RPMI8226 (cell line): ENCODE results near the gene NEU2.
"Not testable (repeated sequence)": the region's sequence is repeated elsewhere in the genome, so short reads cannot be mapped to it uniquely, and the experiment has no call there.

Source experiments
- DNase-seq: peaks from one replicate; pipeline ENCODE4 v3.0.0-alpha.2; 2015

Gene NEU2

DNA sequence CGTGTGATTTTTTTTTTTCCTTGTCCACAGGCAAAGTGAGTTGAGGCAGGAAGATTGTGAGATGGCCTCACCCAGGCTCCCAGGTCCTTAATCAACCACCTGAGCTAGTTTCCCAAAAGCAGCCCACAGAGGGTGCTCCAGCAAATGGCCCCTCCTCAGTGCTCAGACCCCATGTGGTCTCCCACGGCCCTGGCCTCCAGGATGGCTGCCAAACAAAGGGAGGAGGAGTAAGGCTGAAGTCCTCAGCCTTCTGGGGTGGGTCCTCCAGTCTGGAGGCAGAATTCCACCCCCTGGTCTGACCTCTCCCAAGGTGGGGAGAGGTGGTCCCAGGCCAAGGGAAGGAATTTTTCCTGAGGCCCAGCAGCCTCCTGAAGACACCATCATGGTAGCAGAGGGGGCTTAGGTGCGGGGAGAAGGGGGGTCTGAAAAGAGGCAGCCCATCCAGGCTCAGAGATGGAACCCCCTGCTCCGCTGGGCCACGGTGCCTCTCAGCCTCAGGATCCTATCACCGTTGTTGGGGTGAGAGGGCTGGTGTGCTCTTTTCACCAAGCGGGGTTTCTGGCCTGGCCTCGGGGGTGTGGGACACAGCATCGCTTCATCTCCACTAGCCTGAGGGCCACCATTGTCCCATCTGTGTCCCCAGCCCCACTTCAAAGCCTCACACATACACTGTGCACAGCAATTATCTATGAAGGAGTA lies 21.8 kb upstream of the NEU2 start:
- DNase-seq: no peak

DNA sequence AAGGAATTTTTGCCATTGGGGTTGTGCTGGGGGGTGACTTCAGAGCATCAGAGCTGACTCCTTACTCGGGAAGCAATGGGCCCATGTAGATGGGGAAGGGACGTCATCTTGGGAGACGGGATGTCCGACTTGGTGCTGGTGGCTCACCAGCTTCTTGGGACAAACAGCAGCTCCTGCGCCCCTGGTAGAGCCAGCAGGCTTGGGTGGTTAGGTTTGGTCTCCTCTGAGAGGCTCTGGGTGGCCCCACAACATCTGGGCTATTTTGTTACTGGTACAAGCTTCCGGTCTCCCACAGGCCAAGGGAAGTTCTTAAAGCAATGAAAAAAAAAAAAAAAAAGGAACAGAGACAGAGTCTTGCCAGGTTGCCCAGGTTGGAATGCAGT lies 21.2 kb upstream of the NEU2 start:
- no peak for DNase-seq

DNA sequence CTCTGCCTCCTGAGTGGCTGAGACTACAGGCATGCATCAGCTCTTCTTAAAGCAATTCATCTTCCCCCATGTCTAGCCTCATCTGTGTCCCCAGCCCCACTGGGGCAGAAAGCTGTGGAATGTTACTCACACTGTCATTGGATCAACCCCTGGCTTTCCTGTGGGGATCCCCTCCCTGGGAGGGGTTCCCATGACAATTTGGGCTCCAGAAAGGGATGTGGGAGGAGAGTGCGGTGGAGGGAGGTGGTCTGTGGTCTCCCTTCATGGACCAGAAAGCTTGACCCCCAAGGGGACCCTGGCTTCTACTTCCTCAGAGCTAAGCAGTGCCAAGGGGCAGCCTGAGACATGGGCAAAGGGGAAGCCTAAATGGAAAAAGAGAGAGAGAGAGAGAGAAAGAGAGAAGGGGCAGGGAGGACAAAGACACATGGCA lies 20.8 kb upstream of the NEU2 start:
- no peak for DNase-seq

DNA sequence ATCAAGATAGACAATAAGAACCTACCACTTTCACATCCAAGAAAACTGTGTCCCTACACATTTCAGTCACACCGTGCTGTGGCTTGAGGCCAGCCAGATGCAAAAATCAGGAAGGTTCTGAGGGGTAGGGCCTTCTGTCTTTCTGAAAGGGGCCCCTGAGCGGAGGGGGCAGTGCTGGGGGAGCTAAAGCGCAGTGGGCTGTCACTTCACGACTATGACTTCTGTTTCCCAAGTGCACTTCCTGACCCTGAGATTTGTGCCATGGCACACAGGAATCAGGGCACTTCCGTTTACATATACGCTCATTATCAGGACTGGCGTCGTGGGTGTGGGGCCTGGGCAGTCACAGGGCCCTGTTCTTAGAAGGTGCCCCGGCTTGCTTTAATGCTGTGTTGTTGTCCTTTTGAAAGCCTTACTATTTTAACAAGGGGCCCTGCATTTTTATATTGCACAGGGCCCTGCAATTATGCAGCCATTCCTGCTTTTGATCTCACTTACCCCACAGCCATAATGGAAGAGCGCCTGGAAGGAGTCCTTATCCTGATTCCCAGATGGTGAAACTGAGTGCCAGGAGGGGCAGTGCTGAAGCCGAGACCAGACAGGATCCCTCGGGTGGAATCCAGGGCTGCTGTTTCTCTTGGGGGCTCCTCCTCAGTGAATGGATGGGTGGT lies 20.0 kb upstream of the NEU2 start:
- DNase-seq: no peak

DNA sequence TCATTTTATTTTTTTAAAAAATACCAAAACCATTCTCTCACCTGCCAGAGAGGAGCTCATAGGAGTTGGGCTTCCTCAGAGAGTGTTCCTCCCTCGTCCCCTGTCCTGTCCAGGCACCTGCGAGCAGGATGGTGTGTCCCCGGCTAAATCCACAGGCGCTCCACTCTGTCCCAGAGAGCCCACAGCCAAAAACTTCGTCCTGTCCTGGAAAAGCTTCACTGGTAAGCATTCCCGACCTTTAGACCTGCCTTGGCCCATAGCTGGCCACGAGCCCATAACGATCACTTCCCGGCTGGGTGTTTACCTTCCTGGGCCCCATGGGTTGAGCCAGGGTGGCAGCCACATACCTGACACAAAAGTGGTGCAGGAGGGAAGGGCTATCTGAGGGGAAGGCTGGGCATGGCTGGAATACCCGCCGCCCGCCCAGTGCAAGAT lies 19.4 kb upstream of the NEU2 start, which contains the start of gene NGEF:
Gene NGEF (minus strand): TSS at position 230 of the 435 bp plus-strand sequence. CDS start 38,366 bp downstream, outside the sequence.
- DNase-seq: no peak

DNA sequence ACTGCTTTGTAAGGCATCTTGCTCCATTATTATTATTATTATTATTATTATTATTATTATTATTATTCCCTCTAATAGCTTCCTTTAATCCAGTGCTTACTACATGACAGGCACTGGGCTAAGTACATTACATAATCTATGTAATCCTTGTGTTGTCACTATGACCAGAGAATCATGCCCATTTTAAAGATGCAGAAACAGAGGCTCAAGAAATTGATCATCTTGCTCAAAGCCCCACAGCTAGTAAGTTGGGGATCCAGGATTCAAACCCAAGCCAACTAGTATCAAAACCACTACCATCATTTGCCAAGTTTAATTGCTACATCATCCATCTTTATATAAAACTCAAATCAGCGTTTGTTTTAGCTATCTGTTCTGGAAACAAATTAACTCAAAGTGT lies 18.8 kb upstream of the NEU2 start:
- DNase-seq: no peak

DNA sequence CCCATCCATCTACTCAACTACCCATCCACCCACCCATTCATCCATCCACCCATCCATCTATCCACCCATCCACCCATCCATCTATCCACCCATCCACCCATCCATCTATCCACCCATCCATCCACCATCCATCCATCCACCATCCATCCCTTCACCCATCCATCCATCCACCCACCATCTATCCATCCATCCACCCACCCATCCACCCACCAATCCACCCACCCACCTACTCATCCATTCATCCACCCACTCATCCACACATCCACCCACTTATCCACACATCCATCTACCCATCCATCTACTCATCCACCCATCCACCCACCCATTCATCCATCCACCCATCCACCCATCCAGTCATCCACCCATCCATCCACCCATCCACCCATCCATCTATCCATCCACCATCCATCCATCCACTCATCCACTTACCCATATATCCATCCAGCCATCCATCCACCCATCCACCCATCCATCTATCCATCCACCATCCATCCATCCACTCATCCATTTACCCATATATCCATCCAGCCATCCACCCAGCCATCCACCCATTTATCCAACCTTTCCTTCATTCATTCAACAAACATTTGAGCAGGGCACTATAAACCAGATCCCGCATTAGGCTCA lies 17.3 kb upstream of the NEU2 start:
- DNase-seq: no peak

DNA sequence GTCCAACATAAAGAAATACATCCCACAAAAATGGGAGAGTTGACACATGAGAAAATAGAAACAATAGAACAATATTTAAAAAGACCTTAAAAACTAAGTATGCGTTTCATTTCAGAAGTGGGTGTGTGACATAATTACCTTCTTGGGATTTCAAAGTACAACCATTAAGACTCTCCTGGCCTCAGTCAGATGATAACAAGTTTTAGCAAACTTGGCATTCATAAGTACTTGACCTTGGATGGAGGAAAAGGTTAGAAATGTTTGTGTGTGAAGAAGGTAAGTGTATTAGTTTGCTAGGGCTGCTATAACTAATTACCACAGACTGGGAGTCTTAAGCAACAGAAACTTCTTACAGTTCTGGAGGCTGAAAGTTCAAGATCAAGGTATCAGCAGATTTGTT lies 14.5 kb upstream of the NEU2 start:
- no peak for DNase-seq

DNA sequence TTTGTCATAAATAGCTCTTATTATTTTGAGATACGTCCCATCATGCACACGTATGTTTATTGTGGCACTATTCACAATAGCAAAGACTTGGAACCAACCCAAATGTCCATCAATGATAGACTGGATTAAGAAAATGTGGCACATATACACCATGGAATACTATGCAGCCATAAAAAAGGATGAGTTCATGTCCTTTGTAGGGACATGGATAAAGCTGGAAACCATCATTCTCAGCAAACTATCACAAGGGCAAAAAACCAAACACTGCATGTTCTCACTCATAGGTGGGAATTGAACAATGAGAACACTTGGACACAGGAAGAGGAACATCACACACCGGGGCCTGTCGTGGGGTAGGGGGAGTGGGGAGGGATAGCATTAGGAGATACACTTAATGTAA lies 12.9 kb upstream of the NEU2 start:
- not testable (repeated sequence) for DNase-seq

DNA sequence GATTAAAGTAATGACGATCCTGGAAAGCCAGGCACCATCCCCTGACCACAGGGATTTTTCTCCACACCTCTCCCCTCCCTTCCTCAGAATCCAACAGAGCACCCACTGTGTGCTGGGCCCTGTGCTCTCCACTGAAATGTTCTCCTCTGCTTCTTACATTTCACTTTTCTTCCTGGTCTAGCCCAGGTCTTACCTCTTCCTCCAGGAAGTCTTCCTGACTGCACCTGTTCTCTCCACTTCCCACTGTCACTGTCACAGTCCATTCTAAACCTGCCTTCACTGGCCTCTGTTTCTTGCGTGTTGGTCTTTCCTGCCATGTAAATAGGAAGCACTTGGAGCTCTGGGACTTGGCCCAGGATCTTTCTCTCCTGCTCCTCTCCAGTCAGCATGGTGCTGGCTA lies 12.0 kb upstream of the NEU2 start:
- DNase-seq: no peak

DNA sequence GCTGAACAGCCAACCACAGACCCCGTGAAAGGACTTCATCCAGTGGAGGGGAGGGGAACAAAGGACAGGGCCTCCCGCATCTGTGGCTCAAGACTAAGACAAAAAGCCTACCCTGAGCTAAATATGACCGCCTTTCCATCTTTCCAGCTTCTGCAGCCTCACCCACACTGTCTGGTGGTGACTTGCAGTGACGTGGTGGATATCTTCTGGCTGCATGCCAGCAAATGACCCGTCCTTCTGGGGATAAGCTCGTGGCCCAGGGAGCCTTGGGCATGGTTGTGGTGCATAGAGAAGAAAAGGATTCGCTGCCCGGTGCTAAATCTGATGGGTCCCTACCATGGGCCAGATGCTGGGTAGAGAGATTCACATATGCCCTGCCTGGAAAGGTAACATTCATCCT lies 10.7 kb upstream of the NEU2 start:
- DNase-seq: no peak

DNA sequence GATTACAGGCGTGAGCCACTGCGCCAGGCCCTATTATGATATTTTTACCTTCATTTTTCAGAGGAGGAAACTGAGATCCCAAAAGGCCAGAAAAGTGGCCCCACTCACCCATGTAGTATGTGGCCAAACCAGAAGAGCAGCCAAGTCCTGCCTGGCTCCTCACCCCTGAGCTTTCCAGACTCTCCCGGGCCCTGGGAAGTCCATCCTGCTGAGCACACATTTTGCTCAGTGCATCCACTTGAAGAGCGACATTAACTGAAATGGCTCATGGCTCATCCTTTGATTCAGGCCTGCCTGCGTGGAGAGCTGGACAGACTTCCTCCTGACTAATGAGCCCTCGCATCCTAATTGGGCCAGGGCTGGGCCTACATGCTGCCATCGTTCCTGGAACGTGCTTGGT lies 9.9 kb upstream of the NEU2 start:
- DNase-seq: no peak

DNA sequence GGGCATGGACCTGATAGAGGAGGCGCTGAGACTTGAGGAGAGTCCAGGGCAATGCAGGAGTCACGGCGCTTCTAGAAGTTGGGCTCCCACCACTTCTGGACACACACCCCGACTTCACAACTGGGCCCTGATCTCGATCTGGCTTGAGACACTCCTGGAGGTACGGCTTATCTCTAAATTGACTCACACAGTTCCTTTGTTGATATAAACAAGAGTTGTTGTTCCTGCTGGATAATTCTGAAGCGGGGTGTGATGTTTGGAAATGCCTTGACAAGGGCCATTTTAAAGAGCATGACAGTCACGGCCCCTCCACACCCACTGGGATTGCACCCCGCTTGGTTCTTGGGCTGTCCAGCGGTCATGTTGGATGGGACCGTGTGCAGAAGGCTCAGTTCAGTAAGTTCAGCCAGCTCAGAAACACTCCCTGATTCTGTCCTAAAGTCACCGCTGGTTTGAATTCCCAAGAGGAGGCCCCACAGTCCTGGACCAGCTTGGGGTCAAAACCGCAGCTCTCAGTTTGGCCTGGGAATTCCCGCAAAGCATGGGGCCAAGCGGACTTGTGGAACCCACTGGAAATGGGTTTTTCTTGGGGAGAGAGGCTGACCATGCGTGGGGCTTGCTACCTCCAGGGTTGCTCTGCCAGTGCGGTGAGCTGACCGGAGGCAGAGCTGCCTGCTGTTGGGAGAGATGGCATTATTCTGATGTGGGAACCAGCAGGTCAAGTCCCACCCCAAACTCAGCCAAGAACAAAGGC lies 9.3 kb upstream of the NEU2 start:
- DNase-seq: no peak

DNA sequence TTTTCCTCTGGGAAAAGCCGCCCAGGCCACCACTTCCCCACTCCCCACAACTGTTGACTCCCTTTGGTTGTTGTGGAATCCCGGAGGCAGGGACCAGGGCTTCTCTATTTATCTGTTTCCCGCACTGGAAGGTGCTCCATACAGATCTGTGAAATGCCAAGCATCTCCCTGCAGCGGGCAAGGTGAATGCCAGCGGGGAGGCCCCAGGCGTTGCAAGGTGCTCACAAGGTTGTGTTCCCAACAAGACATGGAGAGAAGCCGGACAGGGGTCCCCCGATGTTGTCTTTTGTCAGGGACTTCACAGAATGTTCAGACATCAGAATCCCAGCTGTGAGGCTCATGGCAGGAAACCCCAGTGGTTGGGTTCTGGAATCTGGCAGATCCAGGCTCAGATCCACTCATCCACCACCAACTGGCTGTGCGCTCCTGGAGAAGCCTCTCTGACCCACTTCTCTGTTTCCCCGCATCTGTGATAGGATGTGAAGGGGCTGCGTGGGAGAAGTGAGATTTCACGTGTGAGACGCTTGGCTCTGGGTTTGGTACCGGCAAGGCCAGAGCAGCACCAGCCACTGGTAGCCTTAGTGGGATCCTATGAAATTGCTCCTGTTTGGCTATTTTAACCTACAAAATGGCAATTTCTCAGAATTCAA lies 8.6 kb upstream of the NEU2 start:
- no peak for DNase-seq

DNA sequence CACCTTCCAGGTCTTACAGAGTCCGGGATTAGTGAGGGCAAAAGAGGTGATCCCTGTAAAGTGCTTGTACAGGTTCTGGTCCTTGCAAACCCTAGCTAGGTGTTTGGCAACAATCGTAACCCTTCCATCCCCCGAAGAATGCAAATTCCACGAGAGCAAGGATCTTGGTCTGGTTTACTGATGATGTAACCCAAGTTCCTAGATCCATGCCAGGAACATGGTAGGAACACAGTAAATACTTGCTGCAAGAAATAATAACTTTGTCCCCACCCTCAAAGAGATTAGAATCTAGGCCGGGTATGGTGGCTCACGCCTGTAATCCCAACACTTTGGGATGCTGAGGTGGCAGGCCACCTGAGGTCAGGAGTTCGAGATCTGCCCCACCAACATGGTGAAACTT lies 6.8 kb upstream of the NEU2 start:
- no peak for DNase-seq

DNA sequence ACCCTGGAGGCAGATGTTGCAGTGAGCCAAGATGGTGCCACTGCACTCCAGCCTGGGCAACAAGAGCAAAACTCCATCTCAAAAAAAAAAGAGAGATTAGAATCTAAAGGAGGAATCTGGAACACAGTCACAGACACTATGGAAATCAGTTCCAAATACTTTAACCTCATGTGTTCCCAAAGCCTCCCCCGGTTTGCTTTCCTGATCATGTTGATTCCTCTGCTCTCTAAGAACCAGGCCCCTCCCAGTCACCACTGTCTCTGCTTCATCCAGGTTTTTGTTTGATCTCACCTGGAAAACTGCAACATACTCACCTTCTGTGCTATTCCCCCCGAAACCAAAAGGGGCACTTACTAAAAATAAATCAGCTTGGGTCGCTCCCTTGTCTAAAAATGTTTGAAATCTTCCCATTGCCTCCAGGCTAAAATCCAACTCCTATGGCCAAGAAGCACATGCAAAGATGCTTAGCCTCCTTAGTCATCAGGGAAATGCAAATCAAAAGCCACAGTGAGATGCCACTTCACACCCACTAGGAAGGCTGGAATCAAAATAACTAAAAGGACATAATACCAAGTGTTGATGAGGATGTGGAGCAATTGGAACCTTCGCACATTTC lies 6.2 kb upstream of the NEU2 start:
- DNase-seq: no peak

DNA sequence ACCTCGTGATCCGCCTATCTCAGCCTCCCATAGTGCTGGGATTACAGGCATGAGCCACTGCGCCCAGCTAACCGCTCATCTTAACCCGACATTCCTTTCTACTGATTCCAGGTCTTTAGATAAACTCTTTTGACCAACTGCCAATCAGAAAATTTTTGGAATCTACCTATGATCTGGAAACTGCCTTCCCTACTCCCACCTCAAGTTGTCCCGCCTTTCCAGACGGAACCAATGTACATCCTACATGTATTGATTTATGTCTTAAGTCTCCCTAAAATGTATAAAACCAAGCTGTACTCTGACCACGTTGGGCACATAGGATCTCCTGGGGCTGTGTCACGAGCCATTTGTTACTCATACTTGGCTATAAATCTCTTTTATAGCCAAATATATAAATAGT lies 3.2 kb upstream of the NEU2 start:
- DNase-seq: no peak

DNA sequence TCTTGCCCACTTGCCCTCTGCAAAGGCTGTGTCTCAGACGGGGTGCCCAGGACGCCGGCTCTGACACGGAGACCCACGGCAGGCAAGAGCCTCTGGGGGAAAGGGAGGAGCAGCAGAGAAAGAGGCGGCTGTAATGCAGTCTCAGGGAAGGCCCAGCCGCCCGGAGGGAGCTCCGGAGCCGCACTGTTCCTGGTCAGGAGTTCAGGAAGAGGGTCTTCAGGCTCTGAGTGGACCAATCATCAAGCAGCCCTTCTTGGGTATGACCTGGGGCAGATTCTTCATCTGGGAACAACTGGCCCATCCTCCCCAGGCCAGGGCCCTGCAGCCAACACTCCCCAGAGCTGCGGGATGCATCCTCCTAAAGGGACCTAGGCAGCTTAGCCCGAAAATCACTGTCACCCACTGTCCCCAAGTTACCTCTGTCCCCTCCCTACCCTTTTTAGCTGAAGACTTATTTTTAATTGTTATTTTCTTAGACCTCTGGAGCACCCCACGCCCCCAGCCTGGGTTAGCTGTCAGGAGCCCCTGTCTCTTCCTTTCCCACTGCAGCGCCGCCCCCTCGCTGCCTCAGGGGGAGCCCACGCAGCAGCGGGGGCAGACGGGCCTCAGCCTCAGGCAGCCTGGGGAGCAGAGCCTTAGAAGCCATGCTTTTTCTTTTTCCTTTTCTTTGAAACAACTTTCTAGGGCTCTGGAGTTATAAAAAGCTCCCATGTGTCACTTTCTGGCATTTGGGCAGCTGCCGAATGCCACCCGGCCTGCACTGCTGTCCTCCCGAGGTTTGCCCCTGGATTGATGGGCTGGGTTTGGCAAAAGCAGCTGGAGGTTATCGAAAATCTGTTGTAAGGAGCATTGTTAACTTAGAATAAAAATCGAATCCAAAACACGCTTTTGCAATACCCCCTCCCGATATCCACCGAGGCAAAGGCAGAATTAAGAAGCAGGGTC lies 644 bp upstream of the NEU2 start:
- DNase-seq: no peak

DNA sequence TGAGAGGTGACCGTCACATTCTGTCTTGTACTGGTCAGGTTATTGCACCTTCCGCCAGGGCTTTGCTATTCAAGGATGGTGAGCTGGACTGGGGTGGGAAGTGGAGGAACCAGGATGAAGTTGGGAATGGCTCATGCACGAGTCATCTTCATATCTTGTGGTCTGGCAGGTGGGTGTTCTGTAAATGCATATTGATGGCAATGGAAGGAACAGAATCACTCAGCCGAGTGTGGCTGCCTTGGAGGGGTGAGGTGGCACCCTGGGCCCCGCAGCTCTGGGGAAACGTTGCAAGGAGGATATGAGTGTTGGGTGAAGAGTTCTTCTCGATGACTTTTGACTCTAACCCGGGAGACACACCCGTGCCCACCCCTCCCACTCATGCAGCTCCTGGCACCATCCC lies 1.2 kb downstream of the NEU2 start:
- no peak for DNase-seq

DNA sequence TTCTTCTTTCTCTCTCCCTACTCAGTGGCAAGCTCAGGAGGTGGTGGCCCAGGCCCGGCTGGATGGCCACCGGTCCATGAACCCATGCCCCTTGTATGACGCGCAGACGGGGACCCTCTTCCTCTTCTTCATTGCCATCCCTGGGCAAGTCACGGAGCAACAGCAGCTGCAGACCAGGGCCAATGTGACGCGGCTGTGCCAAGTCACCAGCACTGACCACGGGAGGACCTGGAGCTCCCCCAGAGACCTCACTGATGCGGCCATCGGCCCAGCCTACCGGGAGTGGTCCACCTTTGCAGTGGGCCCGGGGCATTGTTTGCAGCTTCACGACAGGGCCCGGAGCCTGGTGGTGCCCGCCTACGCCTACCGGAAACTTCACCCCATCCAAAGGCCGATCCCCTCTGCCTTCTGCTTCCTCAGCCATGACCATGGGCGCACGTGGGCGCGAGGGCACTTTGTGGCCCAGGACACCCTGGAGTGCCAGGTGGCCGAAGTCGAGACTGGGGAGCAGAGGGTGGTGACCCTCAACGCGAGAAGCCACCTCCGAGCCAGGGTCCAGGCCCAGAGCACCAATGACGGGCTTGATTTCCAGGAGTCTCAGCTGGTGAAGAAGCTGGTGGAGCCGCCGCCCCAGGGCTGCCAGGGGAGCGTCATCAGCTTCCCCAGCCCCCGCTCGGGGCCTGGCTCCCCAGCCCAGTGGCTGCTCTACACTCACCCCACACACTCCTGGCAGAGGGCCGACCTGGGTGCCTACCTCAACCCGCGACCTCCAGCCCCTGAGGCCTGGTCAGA lies 1.8 kb downstream of the NEU2 start:
- DNase-seq: no peak
